Activated naive CD4-positive, alpha-beta T cell treated with anti-CD3 and anti-CD28 coated beads, Interleukin-2, amount 50 U/mL, for 24 hours (primary cell): ENCODE data around the gene UBE2D3.
"Not testable (repeated sequence)": the region's sequence is repeated elsewhere in the genome, so short reads cannot be mapped to it uniquely, and the experiment has no call there.

Experiments
- H3K27ac Mint-ChIP-seq: one replicate; pipeline ENCODE4 v1.8.0; 2021; ENCODE audit warnings: mild to moderate bottlenecking, mixed read lengths
- H3K27me3 Mint-ChIP-seq: one replicate; pipeline ENCODE4 v1.8.0; 2021; ENCODE audit warnings: mixed read lengths
- H3K36me3 Mint-ChIP-seq: one replicate; pipeline ENCODE4 v1.8.0; 2021; ENCODE audit warnings: mixed read lengths
- H3K4me1 Mint-ChIP-seq: one replicate; pipeline ENCODE4 v1.8.0; 2021; ENCODE audit warnings: mixed read lengths
- H3K4me3 Mint-ChIP-seq: one replicate; pipeline ENCODE4 v1.8.0; 2021; ENCODE audit warnings: mild to moderate bottlenecking, mixed read lengths
- H3K9me3 Mint-ChIP-seq: one replicate; pipeline ENCODE4 v1.8.0; 2021; ENCODE audit warnings: mixed read lengths

The UBE2D3 gene

GRCh38 chr4:102819100-102819499 is 8.3 kb downstream of the UBE2D3 start:
- Mint-ChIP-seq H3K4me3 (peak overlapping the region; percentile 75), H3K27ac (peak overlapping the region; percentile 65), H3K36me3 (peaks cover 48% of the 10 kb centered on the region), H3K4me1 (peaks cover 80% of the 10 kb centered on the region)
- not testable (repeated sequence) for H3K27me3 Mint-ChIP-seq, H3K9me3 Mint-ChIP-seq

GRCh38 chr4:102817613-102818268 is 9.6 kb downstream of the UBE2D3 start:
- no peaks in the 10 kb centered on the region for H3K27me3 Mint-ChIP-seq
- H3K9me3 Mint-ChIP-seq = no peaks in the 10 kb centered on the region
- H3K4me3 Mint-ChIP-seq = peak overlapping the region; percentile 75
- H3K4me1 Mint-ChIP-seq = peaks cover 90% of the 10 kb centered on the region
- peak overlapping the region; percentile 93 for H3K27ac Mint-ChIP-seq
- H3K36me3 Mint-ChIP-seq = peaks cover 48% of the 10 kb centered on the region

GRCh38 chr4:102817021-102817605 is 10.2 kb downstream of the UBE2D3 start:
- peak overlapping the region; percentile 93 for H3K27ac Mint-ChIP-seq
- H3K4me1 Mint-ChIP-seq = peaks cover 92% of the 10 kb centered on the region
- peaks cover 46% of the 10 kb centered on the region for H3K36me3 Mint-ChIP-seq
- no peaks in the 10 kb centered on the region for H3K9me3 Mint-ChIP-seq
- H3K4me3 Mint-ChIP-seq = peak overlapping the region; percentile 75
- no peaks in the 10 kb centered on the region for H3K27me3 Mint-ChIP-seq

DNA sequence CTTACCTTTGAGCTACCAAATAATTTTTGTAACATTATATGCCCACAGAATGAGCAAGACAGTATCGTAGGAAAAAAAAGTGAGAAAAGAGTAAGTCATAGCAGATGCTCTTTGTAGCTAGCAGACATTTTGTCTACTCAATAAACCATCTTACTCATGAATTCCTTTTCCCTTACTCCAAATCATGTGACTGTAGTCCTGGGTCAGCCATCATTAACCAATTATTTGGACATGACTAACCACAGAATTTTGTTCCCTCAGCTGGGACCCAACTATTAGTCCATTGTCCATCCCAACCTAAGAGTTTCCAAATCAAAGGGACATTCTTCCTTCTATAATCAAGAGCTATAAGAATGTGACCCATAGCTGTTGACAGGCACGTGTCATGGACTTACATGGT is 11.4 kb downstream of the UBE2D3 start:
- Mint-ChIP-seq H3K4me1 (peaks cover 89% of the 10 kb centered on the region), H3K27ac (peak overlapping the region; percentile 93), H3K27me3 (no peaks in the 10 kb centered on the region), H3K36me3 (peaks cover 48% of the 10 kb centered on the region), H3K9me3 (no peaks in the 10 kb centered on the region), H3K4me3 (peak overlapping the region; percentile 75)

GRCh38 chr4:102809691-102810090 is 17.7 kb downstream of the UBE2D3 start:
- Mint-ChIP-seq H3K27ac (peak overlapping the region; percentile 46), H3K27me3 (no peaks in the 10 kb centered on the region), H3K4me1 (peaks cover 85% of the 10 kb centered on the region), H3K36me3 (peaks cover 29% of the 10 kb centered on the region), H3K9me3 (no peaks in the 10 kb centered on the region), H3K4me3 (peak overlapping the region; percentile 72)

DNA sequence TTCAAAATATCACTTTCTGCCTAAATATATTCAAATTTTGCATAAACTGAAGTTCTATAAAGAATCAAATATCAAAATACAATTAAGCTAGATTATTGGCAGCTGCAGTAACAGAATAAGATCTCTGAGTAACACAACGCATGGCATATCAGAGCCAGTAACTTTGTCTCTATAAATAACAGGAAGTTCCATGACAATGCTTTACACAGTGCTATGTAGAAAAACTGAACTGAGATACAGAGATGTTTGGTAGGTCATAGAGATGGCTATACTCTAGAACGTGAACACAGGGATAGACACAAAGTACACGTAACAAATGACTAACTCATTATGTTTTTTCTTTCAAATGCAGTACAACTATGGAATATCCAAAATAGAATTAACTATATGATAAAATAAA is 18.2 kb downstream of the UBE2D3 start:
- Mint-ChIP-seq H3K9me3 (no peaks in the 10 kb centered on the region), H3K27me3 (no peaks in the 10 kb centered on the region), H3K4me1 (peaks cover 80% of the 10 kb centered on the region), H3K27ac (peak overlapping the region; percentile 25), H3K36me3 (peaks cover 27% of the 10 kb centered on the region), H3K4me3 (peak overlapping the region; percentile 51)

GRCh38 chr4:102808009-102808408 is 19.3 kb downstream of the UBE2D3 start:
- no peak overlapping the region for H3K4me3 Mint-ChIP-seq
- peaks cover 28% of the 10 kb centered on the region for H3K36me3 Mint-ChIP-seq
- H3K27ac Mint-ChIP-seq = peak overlapping the region; percentile 65
- H3K27me3 Mint-ChIP-seq = no peaks in the 10 kb centered on the region
- H3K9me3 Mint-ChIP-seq = no peaks in the 10 kb centered on the region
- peaks cover 76% of the 10 kb centered on the region for H3K4me1 Mint-ChIP-seq

DNA sequence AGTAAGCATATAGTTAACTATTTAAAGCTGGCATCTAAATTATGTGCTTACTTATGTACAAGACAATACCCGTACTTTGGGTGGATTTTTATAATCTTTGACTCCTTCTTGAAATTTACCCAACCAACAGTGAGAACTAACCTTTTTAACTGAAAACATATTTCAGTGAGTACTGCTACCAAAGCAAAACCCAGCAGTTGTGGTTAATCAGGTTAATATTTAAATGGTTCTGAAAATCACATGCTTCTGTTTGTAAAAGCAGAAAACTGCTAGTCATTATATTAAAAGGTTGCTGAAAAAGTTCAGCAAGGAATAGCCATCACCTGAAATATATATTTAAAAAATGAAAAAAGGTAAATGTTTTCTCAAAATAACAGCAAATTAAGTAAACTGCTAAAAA is 20.0 kb downstream of the UBE2D3 start:
- no peaks in the 10 kb centered on the region for H3K27me3 Mint-ChIP-seq
- no peaks in the 10 kb centered on the region for H3K9me3 Mint-ChIP-seq
- peaks cover 73% of the 10 kb centered on the region for H3K4me1 Mint-ChIP-seq
- peaks cover 28% of the 10 kb centered on the region for H3K36me3 Mint-ChIP-seq
- H3K27ac Mint-ChIP-seq = no peak overlapping the region
- no peak overlapping the region for H3K4me3 Mint-ChIP-seq

DNA sequence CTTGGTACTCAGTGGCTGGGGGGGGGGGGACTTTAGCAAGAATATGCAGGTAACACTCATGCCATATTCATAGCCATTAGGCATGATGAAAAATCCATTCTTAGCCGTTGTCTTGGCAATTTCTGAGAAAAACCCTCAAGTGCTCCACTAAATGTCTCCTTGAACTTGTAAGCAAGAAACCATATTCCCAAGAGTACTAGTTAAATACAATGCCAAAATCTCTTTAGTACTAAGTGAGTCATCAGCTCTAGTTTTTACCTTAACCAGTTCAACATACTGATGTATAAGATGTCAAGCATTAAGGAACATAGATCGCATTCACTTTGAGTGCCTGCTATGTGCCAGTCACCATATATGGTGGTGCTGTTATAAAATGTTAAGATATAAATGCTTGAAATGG is 27.5 kb downstream of the UBE2D3 start:
- Mint-ChIP-seq H3K4me3 (no peak overlapping the region), H3K27me3 (no peaks in the 10 kb centered on the region), H3K4me1 (peaks cover 44% of the 10 kb centered on the region), H3K36me3 (peaks cover 47% of the 10 kb centered on the region), H3K27ac (no peak overlapping the region), H3K9me3 (no peaks in the 10 kb centered on the region)

DNA sequence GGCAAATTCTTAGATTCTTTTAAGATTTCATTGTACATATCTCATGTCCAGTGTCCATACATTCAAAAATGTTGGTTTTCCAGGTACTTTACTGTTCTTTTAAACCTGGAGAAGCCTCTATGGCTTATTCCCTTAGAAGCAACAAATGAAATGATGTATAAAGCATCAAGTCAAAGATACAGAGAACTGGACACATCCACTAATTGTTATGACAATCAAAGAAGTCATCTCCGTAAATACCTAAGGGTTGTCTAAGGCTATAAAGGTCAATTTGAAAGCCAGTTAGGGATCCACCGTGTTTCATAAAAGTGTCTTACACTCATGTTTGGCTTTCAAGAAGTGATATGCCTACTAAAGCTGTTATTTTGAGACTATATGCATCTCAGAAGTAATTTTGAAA is 32.4 kb downstream of the UBE2D3 start:
- H3K27me3 Mint-ChIP-seq = no peaks in the 10 kb centered on the region
- H3K9me3 Mint-ChIP-seq = peaks cover 6% of the 10 kb centered on the region
- peaks cover 59% of the 10 kb centered on the region for H3K36me3 Mint-ChIP-seq
- H3K4me3 Mint-ChIP-seq = no peak overlapping the region
- peaks cover 47% of the 10 kb centered on the region for H3K4me1 Mint-ChIP-seq
- peak overlapping the region; percentile 32 for H3K27ac Mint-ChIP-seq

DNA sequence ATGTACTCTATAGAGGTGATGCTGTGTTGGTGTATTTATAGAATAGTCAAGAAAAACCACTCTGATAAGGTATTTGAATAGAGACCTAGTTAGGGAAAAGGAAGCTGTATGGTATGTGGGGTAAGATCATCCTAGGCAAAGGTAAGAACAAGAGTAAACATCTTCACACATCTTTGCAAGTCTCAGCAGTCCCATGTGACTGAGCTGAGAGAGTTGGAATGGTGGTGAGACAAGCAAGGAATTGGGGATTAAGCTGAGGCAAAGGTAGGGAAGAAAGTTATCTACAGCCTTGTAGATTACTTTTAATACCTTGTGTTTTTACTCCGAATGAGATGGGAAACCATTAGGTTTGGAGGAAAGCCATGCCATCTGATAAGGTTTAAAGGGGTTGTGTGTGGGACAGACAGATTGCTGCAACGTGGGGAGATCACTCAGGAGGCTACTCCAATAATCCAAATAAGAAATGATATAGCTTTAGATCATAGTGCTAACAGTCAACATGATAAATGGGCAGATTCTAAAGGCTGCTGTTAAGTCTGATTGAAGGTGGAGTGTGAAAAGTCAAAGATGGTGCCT is 34.9 kb downstream of the UBE2D3 start:
- Mint-ChIP-seq H3K4me3 (no peak overlapping the region), H3K27me3 (no peaks in the 10 kb centered on the region), H3K27ac (peak overlapping the region; percentile 31), H3K36me3 (peaks cover 47% of the 10 kb centered on the region), H3K9me3 (peaks cover 13% of the 10 kb centered on the region), H3K4me1 (peaks cover 48% of the 10 kb centered on the region)

- Mint-ChIP-seq H3K9me3 (peaks cover 13% of the 10 kb centered on the region), H3K27ac (peak overlapping the region; percentile 69), H3K4me1 (peaks cover 45% of the 10 kb centered on the region), H3K36me3 (peaks cover 40% of the 10 kb centered on the region), H3K4me3 (no peak overlapping the region), H3K27me3 (no peaks in the 10 kb centered on the region)
Measured at GRCh38 chr4:102791318-102791835, 36.0 kb downstream of the UBE2D3 start.

DNA sequence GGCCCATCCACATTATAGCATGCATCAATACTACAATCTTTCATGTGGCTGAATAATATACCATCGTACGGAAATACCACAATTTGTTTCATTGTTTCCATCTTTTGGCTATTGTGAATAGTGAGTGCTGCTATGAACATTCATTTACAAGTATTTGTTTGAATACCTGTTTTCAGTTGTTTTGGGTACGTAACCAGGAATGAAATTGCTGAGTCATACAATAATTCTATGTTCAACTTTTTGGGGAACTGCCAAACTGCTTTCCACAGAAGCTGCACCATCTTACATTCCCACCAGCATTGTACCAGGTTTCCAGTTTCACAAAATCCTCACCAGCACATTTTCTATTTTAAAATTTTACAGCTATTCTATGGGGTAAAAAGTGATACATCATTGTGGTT is 38.0 kb downstream of the UBE2D3 start:
- Mint-ChIP-seq H3K9me3 (peaks cover 13% of the 10 kb centered on the region), H3K4me1 (peaks cover 36% of the 10 kb centered on the region), H3K4me3 (no peak overlapping the region), H3K27ac (peak overlapping the region; percentile 80), H3K36me3 (peaks cover 20% of the 10 kb centered on the region), H3K27me3 (no peaks in the 10 kb centered on the region)

- Mint-ChIP-seq H3K4me3 (no peak overlapping the region), H3K36me3 (peaks cover 13% of the 10 kb centered on the region), H3K4me1 (peaks cover 30% of the 10 kb centered on the region), H3K27me3 (no peaks in the 10 kb centered on the region), H3K27ac (peak overlapping the region; percentile 41), H3K9me3 (peaks cover 13% of the 10 kb centered on the region)
Measured at GRCh38 chr4:102787944-102788343, 39.4 kb downstream of the UBE2D3 start.

DNA sequence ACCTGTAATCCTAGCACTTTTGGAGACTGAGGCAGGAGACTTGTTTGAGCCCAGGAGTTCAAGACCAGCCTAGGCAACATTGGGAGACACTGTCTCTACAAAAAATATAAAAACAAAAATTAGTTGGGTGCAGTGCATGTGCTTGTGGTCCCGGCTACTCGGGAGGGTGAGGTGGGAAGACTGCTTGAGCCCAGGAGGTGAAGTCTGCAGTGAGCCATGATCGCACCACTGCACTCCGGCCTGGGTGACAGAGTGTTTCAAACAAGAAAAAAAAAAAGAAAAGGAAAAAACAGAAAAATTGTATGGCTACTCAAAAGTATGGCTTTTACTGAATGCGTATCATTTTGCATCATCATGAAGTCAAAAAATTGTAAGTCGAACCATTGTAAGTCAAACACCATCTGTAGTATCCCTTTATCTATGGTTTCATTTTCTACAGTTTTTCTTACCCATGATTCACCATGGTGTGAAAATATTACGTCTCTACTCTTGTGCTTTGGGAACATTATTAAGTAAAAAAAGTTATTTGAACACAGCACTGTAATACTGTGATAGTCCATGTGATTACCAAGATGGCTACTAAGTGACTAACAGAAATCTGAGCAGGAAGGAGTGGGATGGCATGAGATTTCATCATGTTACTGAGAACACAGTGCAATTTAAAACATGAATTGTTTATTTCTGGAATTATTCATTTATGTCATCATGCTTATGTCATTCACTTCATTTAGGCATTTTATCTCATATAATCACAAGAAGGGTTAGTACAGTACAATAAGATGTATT is 40.1 kb downstream of the UBE2D3 start:
- Mint-ChIP-seq H3K27ac (peak overlapping the region; percentile 6), H3K27me3 (no peaks in the 10 kb centered on the region), H3K36me3 (peaks cover 8% of the 10 kb centered on the region), H3K9me3 (peaks cover 10% of the 10 kb centered on the region), H3K4me3 (no peak overlapping the region), H3K4me1 (peaks cover 24% of the 10 kb centered on the region)
